GM12878 (cell line): ENCODE measurements around the gene OPN4. TPM values are rescaled to one million over a fixed set of nuclear protein-coding genes. Genes with fewer than 3 reads are reported as not detected.

ENCODE experiments used
- ATAC-seq: fragments of 200-7000 bp; cut with Tn5 transposase; 3 replicates; pipeline ENCODE4 v1.9.1; 2020; ENCODE audit warnings: mild to moderate bottlenecking, moderate library complexity
- BruUV-seq: library from RNA; stranded (reverse); fragments of 400-500 nt; replicated peaks from 2 replicates; lab custom pipeline; 2021; lab: Mats Ljungman, UMichigan
- CTCF ChIA-PET: fragments of 300-600 bp; sonication (Branson Sonifier 250); formaldehyde crosslinking; extraction: SDS; loops from one replicate; lab custom pipeline; 2021; ENCODE audit warnings: inconsistent platforms; lab: Yijun Ruan, JAX
- POLR2A ChIA-PET: fragments of 350-600 bp; formaldehyde crosslinking; extraction: SDS; loops from one replicate; lab custom pipeline; 2021; ENCODE audit warnings: inconsistent platforms; lab: Charles Lee
- RAD21 ChIA-PET: fragments of 300-600 bp; sonication (Branson Sonifier 250); formaldehyde crosslinking; loops from one replicate; lab custom pipeline; 2023; ENCODE audit warnings: antibody characterized with exemption; ENCODE audit not compliant: unreplicated experiment; lab: Charles Lee
- SMC1A ChIA-PET: fragments of 300-600 bp; sonication (Branson Sonifier 250); formaldehyde crosslinking; loops from one replicate; lab custom pipeline; 2023; ENCODE audit not compliant: unreplicated experiment, uncharacterized antibody; lab: Charles Lee
- DNase-seq: peaks from one replicate; pipeline ENCODE4 v3.0.0-alpha.2; 2011; ENCODE audit warnings: low read depth, low spot score
- FAIRE-seq: peaks from 3 replicates; lab custom pipeline; 2011; peaks lifted over from hg19 to GRCh38; lab: Jason Lieb, UNC
- H2AFZ ChIP-seq: 2 replicates; pipeline ENCODE4 v1.6.0; 2011; ENCODE audit warnings: low read depth, low read length, control low read depth; ENCODE audit not compliant: control insufficient read depth
- H3K27ac ChIP-seq: 2 replicates; pipeline ENCODE4 v1.5.1; 2011; ENCODE audit warnings: control low read depth; ENCODE audit not compliant: control insufficient read depth, insufficient read depth
- H3K27me3 ChIP-seq, 2 experiments: replicated peaks in 1 of 2; 2 replicates each; pipeline versions ENCODE4 v1.6.0 to v1.6.1; 2011; ENCODE audit warnings: low read length in 1 of 2; ENCODE audit not compliant: control insufficient read depth in 2 of 2, insufficient read depth in 2 of 2
- H3K36me3 ChIP-seq, 2 experiments: 2 replicates each; pipeline ENCODE4 v1.5.1; 2011; ENCODE audit warnings: low read length in 1 of 2; ENCODE audit not compliant: control insufficient read depth in 2 of 2, insufficient read depth in 2 of 2
- H3K4me1 ChIP-seq: 2 replicates; pipeline ENCODE4 v1.6.1; 2011; ENCODE audit warnings: mild to moderate bottlenecking, low read length, moderate library complexity, mixed read lengths; ENCODE audit not compliant: control insufficient read depth, insufficient read depth
- H3K4me2 ChIP-seq: 2 replicates; pipeline ENCODE4 v1.6.0; 2011; ENCODE audit warnings: control low read depth; ENCODE audit not compliant: control insufficient read depth, insufficient read depth
- H3K4me3 ChIP-seq: fragments of 200-600 bp; sonication (generic); 2 replicates; pipeline ENCODE4 v1.5.1; 2016
- H3K79me2 ChIP-seq: 2 replicates; pipeline ENCODE4 v1.6.0; 2011; ENCODE audit warnings: low read length; ENCODE audit not compliant: control insufficient read depth, insufficient read depth
- H3K9ac ChIP-seq: 2 replicates; pipeline ENCODE4 v1.8.0; 2011; ENCODE audit warnings: low read length, control low read depth, mixed read lengths; ENCODE audit not compliant: control insufficient read depth, insufficient read depth
- H3K9me3 ChIP-seq: replicated peaks from 3 replicates; pipeline ENCODE4 v1.5.1; 2011; ENCODE audit warnings: mild to moderate bottlenecking, low read length; ENCODE audit not compliant: control insufficient read depth, insufficient read depth
- H4K20me1 ChIP-seq: 2 replicates; pipeline ENCODE4 v1.6.0; 2011; ENCODE audit not compliant: control insufficient read depth, insufficient read depth
- WGBS: methylation state at CpG from one replicate; pipeline ENCODE4 v1.1.6; 2016; ENCODE audit warnings: low lambda C conversion rate; ENCODE audit not compliant: insufficient replicate concordance, insufficient coverage; ENCODE audit errors: missing lambda C conversion rate; 5-methylcytosine and 5-hydroxymethylcytosine counted together
- in situ Hi-C: fragments of 300-500 bp; cut with MboI; formaldehyde crosslinking; loops from 9 replicates; pipeline ENCODE4 v1.14.3; 2018; ENCODE audit warnings: mixed read lengths
- intact Hi-C: fragments of 100-400 bp; cut with micrococcal nuclease; formaldehyde crosslinking; loops from one replicate; pipeline ENCODE4 v1.14.2; 2022; ENCODE audit not compliant: unreplicated experiment
- polyA plus RNA-seq, 11 experiments: library from polyadenylated mRNA; depleted of rRNA in 4 of 11; unstranded in 6 of 11; stranded (reverse) in 5 of 11; fragments of >200 nt; fragmentation: Nextera tagmentation in 4 of 11; fragmentation: Illumina TruSeq in 1 of 11; extraction: Ambion mirVana in 4 of 11; extraction: Trizol in 1 of 11; gene quantifications; 1 replicate in 1 of 11; 2 replicates in 10 of 11; pipeline versions ENCODE4 v1.2.1 to v1.2.3, GENCODE V29; 2011 to 2016; ENCODE audit warnings: inconsistent platforms in 2 of 11, missing spikeins in 2 of 11, low read depth in 1 of 11
- total RNA-seq, 4 experiments: library from RNA; depleted of rRNA in 3 of 4; stranded (reverse); fragments of >200 nt in 3 of 4; fragmentation: Illumina TruSeq in 1 of 4; extraction: Trizol in 1 of 4; gene quantifications; 2 replicates each; pipeline versions ENCODE4 v1.2.1 to v1.2.3, GENCODE V29; 2013 to 2021
- TF ChIP-seq, protein P1 (sequence below), 3 experiments: IDR thresholded peaks in 2 of 3; conservative IDR thresholded peaks in 1 of 3; 2 replicates each; pipeline ENCODE4 v1.5.1; 2011; ENCODE audit warnings: low read depth in 3 of 3, low read length in 3 of 3, mild to moderate bottlenecking in 3 of 3, control low read depth in 2 of 3, moderate library complexity in 2 of 3, inconsistent platforms in 1 of 3, mixed read lengths in 1 of 3; ENCODE audit not compliant: control insufficient read depth in 2 of 3, insufficient read depth in 1 of 3; ENCODE audit errors: extremely low read depth in 1 of 3
- TF ChIP-seq, protein P2 (sequence below): fragments of 450-650 bp; IDR thresholded peaks from 2 replicates; pipeline ENCODE4 v1.6.1; 2016; ENCODE audit warnings: mild to moderate bottlenecking

OPN4 gene
- total and polyA plus RNA-seq, 10 of the 15 experiments (the other 5 are each of a cell fraction or from before 2014, with no cell fraction given), result not detected

DNA sequence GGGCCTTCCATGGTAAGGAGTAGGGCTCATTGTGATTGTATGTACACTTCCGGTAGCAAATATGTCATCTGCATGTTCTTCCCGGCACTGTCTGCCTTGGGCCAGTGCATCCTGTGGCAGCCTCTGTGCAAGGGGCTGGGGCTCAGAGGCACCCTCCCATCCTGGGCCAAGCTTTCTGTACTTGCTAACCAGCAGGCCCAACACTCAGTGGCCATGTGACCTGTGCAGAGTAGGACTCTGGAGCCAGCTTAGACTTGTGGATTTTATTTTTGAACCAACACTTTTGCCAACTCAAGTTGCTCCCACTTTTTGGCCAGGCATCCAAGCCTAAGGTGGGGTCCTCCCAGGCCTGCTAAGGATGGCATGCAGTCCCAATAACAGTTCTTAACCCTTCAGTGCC lies 38.9 kb downstream of the OPN4 start:
- Histone ChIP-seq H3K79me2 (no peaks in the 10 kb centered on the region), H3K9ac (no peak overlapping the region), H3K4me2 (no peak overlapping the region), H2AFZ (no peak overlapping the region), H3K9me3 (no peaks in the 10 kb centered on the region), H3K27ac (no peak overlapping the region), H3K27me3 (peaks cover 0 to 2% of the 10 kb centered on the region in 2 experiments; a peak in 3 of 4 replicates), H3K4me3 (no peak overlapping the region), H4K20me1 (no peaks in the 10 kb centered on the region), H3K36me3 (no peaks in the 10 kb centered on the region), H3K4me1 (no peaks in the 10 kb centered on the region)
- ATAC-seq (no peak), DNase-seq (no peak), FAIRE-seq (no peak)
- ChIA-PET SMC1A (interaction anchor here (0.7 to 1.6 kb wide), 7 partner anchors 51 to 403 kb away, joined by 3 to 19 read pairs (median 4); no protein-coding TSS in a partner anchor), RAD21 (interaction anchor here (0.7 to 2.4 kb wide), 5 partner anchors 105 to 268 kb away, joined by 3 to 16 read pairs (median 5); no protein-coding TSS in a partner anchor), CTCF (interaction anchor here (1.1 to 5.4 kb wide), 17 partner anchors 9 to 276 kb away, joined by 3 to 86 read pairs (median 4); partner anchors contain the start of gene SNCG), POLR2A (no interaction called here)
- TF ChIP-seq, protein P1, sequence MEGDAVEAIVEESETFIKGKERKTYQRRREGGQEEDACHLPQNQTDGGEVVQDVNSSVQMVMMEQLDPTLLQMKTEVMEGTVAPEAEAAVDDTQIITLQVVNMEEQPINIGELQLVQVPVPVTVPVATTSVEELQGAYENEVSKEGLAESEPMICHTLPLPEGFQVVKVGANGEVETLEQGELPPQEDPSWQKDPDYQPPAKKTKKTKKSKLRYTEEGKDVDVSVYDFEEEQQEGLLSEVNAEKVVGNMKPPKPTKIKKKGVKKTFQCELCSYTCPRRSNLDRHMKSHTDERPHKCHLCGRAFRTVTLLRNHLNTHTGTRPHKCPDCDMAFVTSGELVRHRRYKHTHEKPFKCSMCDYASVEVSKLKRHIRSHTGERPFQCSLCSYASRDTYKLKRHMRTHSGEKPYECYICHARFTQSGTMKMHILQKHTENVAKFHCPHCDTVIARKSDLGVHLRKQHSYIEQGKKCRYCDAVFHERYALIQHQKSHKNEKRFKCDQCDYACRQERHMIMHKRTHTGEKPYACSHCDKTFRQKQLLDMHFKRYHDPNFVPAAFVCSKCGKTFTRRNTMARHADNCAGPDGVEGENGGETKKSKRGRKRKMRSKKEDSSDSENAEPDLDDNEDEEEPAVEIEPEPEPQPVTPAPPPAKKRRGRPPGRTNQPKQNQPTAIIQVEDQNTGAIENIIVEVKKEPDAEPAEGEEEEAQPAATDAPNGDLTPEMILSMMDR (IDR thresholded peaks at IDR 0.05 in 2 of 3, conservative IDR thresholded peaks at IDR 0.05 in 1 of 3; ENCODE audit: control insufficient read depth in 2 of 3, extremely low read depth in 1 of 3, insufficient read depth in 1 of 3, low read depth in 3 of 3, low read length in 3 of 3), result 0 out of 6 replicates have a peak, but pooled peaks of 1 of the 3 experiments have one; percentile 0
- TF ChIP-seq, protein P2, sequence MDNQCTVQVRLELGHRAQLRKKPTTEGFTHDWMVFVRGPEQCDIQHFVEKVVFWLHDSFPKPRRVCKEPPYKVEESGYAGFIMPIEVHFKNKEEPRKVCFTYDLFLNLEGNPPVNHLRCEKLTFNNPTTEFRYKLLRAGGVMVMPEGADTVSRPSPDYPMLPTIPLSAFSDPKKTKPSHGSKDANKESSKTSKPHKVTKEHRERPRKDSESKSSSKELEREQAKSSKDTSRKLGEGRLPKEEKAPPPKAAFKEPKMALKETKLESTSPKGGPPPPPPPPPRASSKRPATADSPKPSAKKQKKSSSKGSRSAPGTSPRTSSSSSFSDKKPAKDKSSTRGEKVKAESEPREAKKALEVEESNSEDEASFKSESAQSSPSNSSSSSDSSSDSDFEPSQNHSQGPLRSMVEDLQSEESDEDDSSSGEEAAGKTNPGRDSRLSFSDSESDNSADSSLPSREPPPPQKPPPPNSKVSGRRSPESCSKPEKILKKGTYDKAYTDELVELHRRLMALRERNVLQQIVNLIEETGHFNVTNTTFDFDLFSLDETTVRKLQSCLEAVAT, result no peak
- 96% methylated on average over 2 of the region's 2 CpGs for WGBS
- in situ Hi-C loops, result no loop called here
- intact Hi-C loops, result no loop called here
- no TSS peak for BruUV-seq
